Measurements from ENCODE around the gene PAX5. TPM values are rescaled to one million over a fixed set of nuclear protein-coding genes. Genes with fewer than 3 reads are reported as not detected.
A peak's percentile ranks its signal among the peaks of the same experiment; 100 is the strongest.

PAX5 gene
- total RNA-seq, 1 experiment from 2014 or later: 6.6 TPM

DNA sequence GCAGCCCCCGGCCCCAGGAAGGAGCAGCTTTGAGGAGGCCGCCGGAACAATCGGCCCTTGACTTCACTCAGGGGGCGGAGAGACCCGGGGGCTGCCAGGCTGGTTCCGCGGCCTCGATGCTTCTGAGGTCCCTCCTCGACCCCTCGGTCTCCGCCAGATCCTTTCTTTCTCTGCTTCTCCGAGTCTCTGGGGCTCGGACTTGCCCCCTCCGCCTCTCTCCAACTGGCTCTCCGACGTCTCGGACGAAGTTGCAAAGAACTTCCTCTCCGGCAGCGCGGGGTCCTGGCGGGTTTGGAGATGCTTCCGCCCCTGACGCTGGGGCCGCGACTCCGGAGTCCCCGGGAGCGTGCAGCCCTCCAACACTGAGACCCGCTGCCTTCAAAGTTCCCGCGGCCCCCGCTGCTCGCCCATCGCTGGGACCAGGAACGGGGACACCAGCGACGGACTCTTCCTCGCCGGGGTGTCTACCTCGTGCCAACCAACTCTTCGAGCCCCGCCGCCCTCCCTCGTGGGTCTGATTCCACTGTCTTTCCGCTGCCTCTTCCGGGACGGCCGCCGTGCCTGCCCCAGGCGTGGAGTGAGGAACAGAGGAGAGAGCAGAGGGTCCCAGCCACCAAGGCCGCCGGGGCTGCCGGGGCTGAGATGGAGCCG, 7.0 kb downstream of the PAX5 start:
- peak; percentile 48 for DNase-seq (ENCODE audit: low spot score)
- H3K4me3 Mint-ChIP-seq: peak overlapping the region; percentile 83
- peaks cover 99% of the 10 kb centered on the region for H3K27me3 Mint-ChIP-seq (ENCODE audit: low read depth)
- CTCF ChIA-PET: interaction anchor here (0.5 to 4.4 kb wide), 9 partner anchors 16 to 484 kb away, joined by 3 to 30 read pairs (median 4); partner anchors contain the start of gene ZCCHC7
- peak; percentile 2 for ATAC-seq
- H3K27ac Mint-ChIP-seq: no peak overlapping the region
- no peaks in the 10 kb centered on the region for H3K9me3 Mint-ChIP-seq
- no peaks in the 10 kb centered on the region for H3K36me3 Mint-ChIP-seq
- POLR2A ChIA-PET: interaction anchor here (0.6 to 1.6 kb wide), 6 partner anchors 10 to 276 kb away, joined by 3 to 8 read pairs (median 3); partner anchors contain the start of gene ZCCHC7
- peaks cover 50% of the 10 kb centered on the region for H3K4me1 Mint-ChIP-seq
- TF ChIP-seq ATF6 (CRISPR knock-in tag; IDR thresholded peaks at IDR 0.05): 0 out of 2 replicates have a peak, but pooled peaks have one; percentile 72
- TF ChIP-seq ZNF396 (CRISPR knock-in tag; IDR thresholded peaks at IDR 0.05; ENCODE audit: borderline replicate concordance): no peak

DNA sequence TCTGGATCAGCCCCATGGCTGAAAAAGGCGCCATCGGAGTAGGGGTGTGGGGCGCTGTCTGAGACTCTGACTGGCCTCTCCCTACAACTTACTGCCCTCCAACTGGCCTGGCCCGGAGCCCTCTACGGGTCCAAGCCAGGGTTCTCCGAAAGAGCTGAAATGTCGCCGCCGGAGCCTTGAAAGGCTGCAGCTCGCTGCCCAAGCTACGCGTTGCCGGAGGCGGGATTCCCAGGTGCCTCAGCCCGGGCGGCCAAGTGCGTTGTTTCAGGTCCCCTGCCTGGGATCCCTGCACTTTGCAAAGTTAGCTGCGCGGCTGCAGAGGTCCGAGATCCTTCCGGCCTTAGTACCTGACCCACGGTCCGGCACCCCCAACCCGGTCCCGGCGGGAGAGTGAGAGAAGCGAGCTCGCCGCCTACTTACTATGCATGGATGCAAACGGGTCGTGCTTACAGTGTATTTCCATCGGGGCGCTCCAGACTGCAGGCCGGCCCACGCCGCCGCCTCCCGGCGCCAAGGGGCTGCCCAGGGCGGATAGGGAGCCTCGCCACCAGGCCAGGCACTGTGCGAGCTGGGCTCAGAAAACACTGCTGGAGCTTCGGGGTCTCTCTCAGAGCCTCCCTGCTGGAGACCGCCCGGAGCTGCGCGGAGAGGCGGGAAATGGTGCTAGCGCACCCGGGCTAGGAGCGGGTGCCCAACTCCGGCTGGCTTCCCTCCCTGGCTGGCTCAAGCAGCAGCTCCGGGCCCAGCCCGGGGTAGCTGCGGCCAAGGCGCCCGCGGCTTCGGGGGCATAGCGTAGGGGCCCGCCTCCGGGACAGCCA, 7.7 kb downstream of the PAX5 start:
- Mint-ChIP-seq H3K9me3 (no peaks in the 10 kb centered on the region), H3K27ac (no peak overlapping the region), H3K36me3 (no peaks in the 10 kb centered on the region), H3K4me1 (peaks cover 46% of the 10 kb centered on the region), H3K27me3 (ENCODE audit: low read depth) (peaks cover 99% of the 10 kb centered on the region), H3K4me3 (peak overlapping the region; percentile 83)
- DNase-seq (ENCODE audit: low spot score): peak; percentile 64
- TF ChIP-seq HMGA2 (CRISPR knock-in tag; IDR thresholded peaks at IDR 0.05) (no peak), SP1 (CRISPR knock-in tag; conservative IDR thresholded peaks at IDR 0.05) (no peak), ETV6 (CRISPR knock-in tag; IDR thresholded peaks at IDR 0.05) (0 out of 2 replicates have a peak, but pooled peaks have one; percentile 12), ZBTB21 (CRISPR knock-in tag; IDR thresholded peaks at IDR 0.05; ENCODE audit: borderline replicate concordance) (no peak), HMGXB4 (CRISPR knock-in tag; IDR thresholded peaks at IDR 0.05) (0 out of 2 replicates have a peak, but pooled peaks have one; percentile 5)
- TF ChIP-seq, protein P1, sequence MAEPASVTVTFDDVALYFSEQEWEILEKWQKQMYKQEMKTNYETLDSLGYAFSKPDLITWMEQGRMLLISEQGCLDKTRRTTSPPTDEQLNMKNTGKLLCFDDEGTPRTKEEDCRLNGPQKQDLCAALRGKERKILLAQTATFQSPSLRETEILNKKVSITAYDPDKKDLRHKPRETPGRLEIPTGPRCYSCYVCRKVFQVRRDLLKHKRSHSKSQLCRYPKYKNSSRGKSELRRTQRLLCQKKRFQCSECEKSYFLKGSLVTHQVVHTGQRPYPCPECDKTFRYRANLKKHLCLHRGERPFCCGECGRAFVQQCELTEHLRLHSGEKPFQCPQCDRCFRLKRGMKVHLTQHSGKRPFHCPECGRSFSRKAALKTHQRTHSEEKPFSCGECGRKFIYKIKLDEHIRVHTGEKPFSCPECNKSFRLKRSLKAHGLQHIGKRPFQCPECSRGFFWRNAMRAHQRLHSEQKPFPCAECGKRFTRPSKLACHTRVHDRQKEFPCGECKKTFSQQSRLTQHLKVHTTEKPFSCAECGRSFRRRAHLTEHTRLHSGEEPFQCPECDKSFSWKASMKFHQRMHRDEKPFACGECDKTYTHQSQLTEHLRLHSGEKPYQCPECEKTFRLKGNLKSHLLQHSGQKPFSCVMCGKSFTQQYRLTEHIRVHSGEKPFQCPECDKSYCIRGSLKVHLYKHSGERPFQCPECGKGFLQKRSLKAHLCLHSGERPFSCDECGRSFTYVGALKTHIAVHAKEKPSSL (CRISPR knock-in tag; conservative IDR thresholded peaks at IDR 0.05): no peak
- TF ChIP-seq, protein P2, sequence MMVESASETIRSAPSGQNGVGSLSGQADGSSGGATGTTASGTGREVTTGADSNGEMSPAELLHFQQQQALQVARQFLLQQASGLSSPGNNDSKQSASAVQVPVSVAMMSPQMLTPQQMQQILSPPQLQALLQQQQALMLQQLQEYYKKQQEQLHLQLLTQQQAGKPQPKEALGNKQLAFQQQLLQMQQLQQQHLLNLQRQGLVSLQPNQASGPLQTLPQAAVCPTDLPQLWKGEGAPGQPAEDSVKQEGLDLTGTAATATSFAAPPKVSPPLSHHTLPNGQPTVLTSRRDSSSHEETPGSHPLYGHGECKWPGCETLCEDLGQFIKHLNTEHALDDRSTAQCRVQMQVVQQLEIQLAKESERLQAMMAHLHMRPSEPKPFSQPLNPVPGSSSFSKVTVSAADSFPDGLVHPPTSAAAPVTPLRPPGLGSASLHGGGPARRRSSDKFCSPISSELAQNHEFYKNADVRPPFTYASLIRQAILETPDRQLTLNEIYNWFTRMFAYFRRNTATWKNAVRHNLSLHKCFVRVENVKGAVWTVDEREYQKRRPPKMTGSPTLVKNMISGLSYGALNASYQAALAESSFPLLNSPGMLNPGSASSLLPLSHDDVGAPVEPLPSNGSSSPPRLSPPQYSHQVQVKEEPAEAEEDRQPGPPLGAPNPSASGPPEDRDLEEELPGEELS (CRISPR knock-in tag; IDR thresholded peaks at IDR 0.05): 0 out of 2 replicates have a peak, but pooled peaks have one; percentile 16
- ChIA-PET POLR2A (interaction anchor here (0.9 to 1.6 kb wide), 3 partner anchors 11 to 94 kb away, joined by 3 to 8 read pairs (median 4); partner anchors contain the start of gene ZCCHC7), CTCF (interaction anchor here (1.0 to 4.4 kb wide), 8 partner anchors 11 to 385 kb away, joined by 3 to 30 read pairs (median 4); no protein-coding TSS in a partner anchor)
- peak; percentile 7 for ATAC-seq

DNA sequence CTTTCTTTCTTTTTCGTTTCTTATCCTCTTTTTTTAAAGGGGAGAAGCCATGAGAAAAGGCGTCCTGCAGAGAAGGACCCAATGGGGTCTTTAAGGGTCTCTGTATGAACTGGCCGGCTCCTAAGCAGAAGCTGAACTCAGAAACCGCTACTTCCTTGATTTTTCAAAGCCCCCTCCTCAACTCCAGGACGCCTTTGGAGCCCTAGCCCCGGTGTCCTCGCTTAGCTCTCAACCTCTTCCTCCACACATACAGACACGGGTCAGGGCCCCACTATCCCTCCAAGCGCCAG, 8.3 kb downstream of the PAX5 start:
- ATAC-seq: no peak
- Mint-ChIP-seq H3K36me3 (no peaks in the 10 kb centered on the region), H3K4me3 (peak overlapping the region; percentile 75), H3K27me3 (ENCODE audit: low read depth) (peaks cover 99% of the 10 kb centered on the region), H3K27ac (no peak overlapping the region), H3K9me3 (no peaks in the 10 kb centered on the region), H3K4me1 (peaks cover 46% of the 10 kb centered on the region)
- ChIA-PET POLR2A (interaction anchor here (0.9 to 1.5 kb wide), 2 partner anchors 14 to 95 kb away, joined by 3 to 4 read pairs; partner anchors contain the start of gene ZCCHC7), CTCF (interaction anchor here (1.0 to 4.4 kb wide), 6 partner anchors 12 to 385 kb away, joined by 3 to 30 read pairs (median 5); no protein-coding TSS in a partner anchor)
- DNase-seq (ENCODE audit: low spot score): no peak
- TF ChIP-seq TEAD4 (CRISPR knock-in tag; IDR thresholded peaks at IDR 0.05): no peak
- no peak for TF ChIP-seq IRF1 (CRISPR knock-in tag; IDR thresholded peaks at IDR 0.05)
- no peak for TF ChIP-seq GRHL2 (CRISPR knock-in tag; IDR thresholded peaks at IDR 0.05; ENCODE audit: insufficient replicate concordance, severe bottlenecking)
- TF ChIP-seq, protein P3, sequence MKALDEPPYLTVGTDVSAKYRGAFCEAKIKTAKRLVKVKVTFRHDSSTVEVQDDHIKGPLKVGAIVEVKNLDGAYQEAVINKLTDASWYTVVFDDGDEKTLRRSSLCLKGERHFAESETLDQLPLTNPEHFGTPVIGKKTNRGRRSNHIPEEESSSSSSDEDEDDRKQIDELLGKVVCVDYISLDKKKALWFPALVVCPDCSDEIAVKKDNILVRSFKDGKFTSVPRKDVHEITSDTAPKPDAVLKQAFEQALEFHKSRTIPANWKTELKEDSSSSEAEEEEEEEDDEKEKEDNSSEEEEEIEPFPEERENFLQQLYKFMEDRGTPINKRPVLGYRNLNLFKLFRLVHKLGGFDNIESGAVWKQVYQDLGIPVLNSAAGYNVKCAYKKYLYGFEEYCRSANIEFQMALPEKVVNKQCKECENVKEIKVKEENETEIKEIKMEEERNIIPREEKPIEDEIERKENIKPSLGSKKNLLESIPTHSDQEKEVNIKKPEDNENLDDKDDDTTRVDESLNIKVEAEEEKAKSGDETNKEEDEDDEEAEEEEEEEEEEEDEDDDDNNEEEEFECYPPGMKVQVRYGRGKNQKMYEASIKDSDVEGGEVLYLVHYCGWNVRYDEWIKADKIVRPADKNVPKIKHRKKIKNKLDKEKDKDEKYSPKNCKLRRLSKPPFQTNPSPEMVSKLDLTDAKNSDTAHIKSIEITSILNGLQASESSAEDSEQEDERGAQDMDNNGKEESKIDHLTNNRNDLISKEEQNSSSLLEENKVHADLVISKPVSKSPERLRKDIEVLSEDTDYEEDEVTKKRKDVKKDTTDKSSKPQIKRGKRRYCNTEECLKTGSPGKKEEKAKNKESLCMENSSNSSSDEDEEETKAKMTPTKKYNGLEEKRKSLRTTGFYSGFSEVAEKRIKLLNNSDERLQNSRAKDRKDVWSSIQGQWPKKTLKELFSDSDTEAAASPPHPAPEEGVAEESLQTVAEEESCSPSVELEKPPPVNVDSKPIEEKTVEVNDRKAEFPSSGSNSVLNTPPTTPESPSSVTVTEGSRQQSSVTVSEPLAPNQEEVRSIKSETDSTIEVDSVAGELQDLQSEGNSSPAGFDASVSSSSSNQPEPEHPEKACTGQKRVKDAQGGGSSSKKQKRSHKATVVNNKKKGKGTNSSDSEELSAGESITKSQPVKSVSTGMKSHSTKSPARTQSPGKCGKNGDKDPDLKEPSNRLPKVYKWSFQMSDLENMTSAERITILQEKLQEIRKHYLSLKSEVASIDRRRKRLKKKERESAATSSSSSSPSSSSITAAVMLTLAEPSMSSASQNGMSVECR (CRISPR knock-in tag; IDR thresholded peaks at IDR 0.05; ENCODE audit: borderline replicate concordance): 0 out of 2 replicates have a peak, but pooled peaks have one; percentile 11

Data from WTC11 (cell line).